ENCODE measurements around the gene PSD2. TPM values are rescaled to one million over a fixed set of nuclear protein-coding genes. Genes with fewer than 3 reads are reported as not detected.

Gene PSD2
- total RNA-seq, 1 donor: 0.10 TPM

DNA sequence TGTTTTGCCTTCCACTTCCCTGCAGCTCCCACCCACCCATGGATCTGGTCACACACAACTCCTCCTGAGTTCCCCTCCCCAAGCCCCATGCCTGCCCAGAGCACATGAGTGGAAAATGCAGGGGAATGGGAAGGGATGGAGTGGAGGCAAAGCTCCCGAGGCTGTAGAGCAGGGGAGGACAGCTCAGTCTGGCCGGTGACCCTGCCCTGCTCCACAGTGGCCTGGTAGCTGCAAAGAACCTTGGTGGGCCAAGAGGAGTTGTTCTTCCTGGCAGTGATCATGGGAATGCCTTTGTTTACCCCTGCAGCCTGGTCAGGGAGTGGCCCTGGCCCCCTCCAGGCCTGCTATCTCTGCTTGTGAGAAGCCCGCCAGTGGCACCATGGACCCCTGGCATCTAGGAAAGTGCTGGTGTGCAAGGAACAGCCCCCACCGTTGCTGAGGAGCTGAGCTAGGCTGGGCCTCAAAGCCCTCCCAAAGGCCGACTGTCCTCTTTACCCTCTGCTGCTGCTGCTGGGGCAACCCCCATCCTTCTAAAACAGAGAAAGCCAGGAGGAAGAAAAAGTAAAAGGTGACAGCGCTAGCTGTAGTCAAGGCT is 60.4 kb downstream of the PSD2 start:
- no peak overlapping the region for H3K4me3 ChIP-seq (ENCODE audit: low read length)
- no peaks in the 10 kb centered on the region for H3K9me3 ChIP-seq (ENCODE audit: low read depth, low read length)
- H3K4me1 ChIP-seq (ENCODE audit: insufficient read depth, low read length): no peaks in the 10 kb centered on the region
- H3K27me3 ChIP-seq (ENCODE audit: insufficient read depth, low read length): no peaks in the 10 kb centered on the region

GRCh38 chr5:139856714-139857113 is 61.1 kb downstream of the PSD2 start:
- Histone ChIP-seq H3K9me3 (ENCODE audit: low read depth, low read length) (no peaks in the 10 kb centered on the region), H3K4me3 (ENCODE audit: low read length) (no peak overlapping the region), H3K27me3 (ENCODE audit: insufficient read depth, low read length) (no peaks in the 10 kb centered on the region)

GRCh38 chr5:139859013-139859412 is 63.4 kb downstream of the PSD2 start:
- H3K27me3 ChIP-seq (ENCODE audit: insufficient read depth, low read length): no peaks in the 10 kb centered on the region
- no peaks in the 10 kb centered on the region for H3K4me1 ChIP-seq (ENCODE audit: insufficient read depth, low read length)
- H3K4me3 ChIP-seq (ENCODE audit: low read length): no peak overlapping the region
- no peaks in the 10 kb centered on the region for H3K9me3 ChIP-seq (ENCODE audit: low read depth, low read length)

More at GRCh38 chr5:139856714-139857113, 61.1 kb downstream of the PSD2 start:
- H3K4me1 ChIP-seq (ENCODE audit: insufficient read depth, low read length): no peaks in the 10 kb centered on the region

- H3K9me3 ChIP-seq (ENCODE audit: low read depth, low read length): no peaks in the 10 kb centered on the region
- no peaks in the 10 kb centered on the region for H3K4me1 ChIP-seq (ENCODE audit: insufficient read depth, low read length)
- H3K4me3 ChIP-seq (ENCODE audit: low read length): no peak overlapping the region
- H3K27me3 ChIP-seq (ENCODE audit: insufficient read depth, low read length): no peaks in the 10 kb centered on the region
Measured at GRCh38 chr5:139861021-139861888, 65.6 kb downstream of the PSD2 start.

- Histone ChIP-seq H3K4me3 (ENCODE audit: low read length) (no peak overlapping the region), H3K27me3 (ENCODE audit: insufficient read depth, low read length) (no peaks in the 10 kb centered on the region), H3K9me3 (ENCODE audit: low read depth, low read length) (no peaks in the 10 kb centered on the region), H3K4me1 (ENCODE audit: insufficient read depth, low read length) (no peaks in the 10 kb centered on the region)
Measured at GRCh38 chr5:139861889-139862207, 66.2 kb downstream of the PSD2 start.

DNA sequence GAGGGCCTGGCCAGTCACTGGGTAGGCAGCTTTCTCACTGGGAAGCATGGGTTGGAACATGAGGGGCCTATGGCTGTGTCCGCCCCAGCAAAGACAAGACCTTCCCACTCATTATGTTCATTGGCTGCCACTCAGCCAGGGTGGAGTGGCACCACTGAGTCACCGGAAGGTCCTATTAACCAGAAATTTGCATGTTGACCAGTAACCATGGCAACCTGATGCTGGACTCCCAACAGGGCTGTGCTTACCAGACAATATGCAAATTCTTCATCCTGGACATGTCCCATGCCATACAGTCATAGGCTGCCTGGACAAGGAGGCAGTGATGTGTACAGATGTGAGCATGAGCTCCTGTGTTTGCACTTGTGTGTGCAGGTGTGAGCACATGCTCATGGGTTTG is 66.7 kb downstream of the PSD2 start:
- H3K9me3 ChIP-seq (ENCODE audit: low read depth, low read length): no peaks in the 10 kb centered on the region
- H3K4me3 ChIP-seq (ENCODE audit: low read length): no peak overlapping the region
- no peaks in the 10 kb centered on the region for H3K27me3 ChIP-seq (ENCODE audit: insufficient read depth, low read length)
- H3K4me1 ChIP-seq (ENCODE audit: insufficient read depth, low read length): no peaks in the 10 kb centered on the region

- H3K27me3 ChIP-seq (ENCODE audit: insufficient read depth, low read length): no peaks in the 10 kb centered on the region
- H3K4me1 ChIP-seq (ENCODE audit: insufficient read depth, low read length): no peaks in the 10 kb centered on the region
- H3K9me3 ChIP-seq (ENCODE audit: low read depth, low read length): no peaks in the 10 kb centered on the region
- no peak overlapping the region for H3K4me3 ChIP-seq (ENCODE audit: low read length)
Measured at GRCh38 chr5:139862803-139863202, 67.2 kb downstream of the PSD2 start.

DNA sequence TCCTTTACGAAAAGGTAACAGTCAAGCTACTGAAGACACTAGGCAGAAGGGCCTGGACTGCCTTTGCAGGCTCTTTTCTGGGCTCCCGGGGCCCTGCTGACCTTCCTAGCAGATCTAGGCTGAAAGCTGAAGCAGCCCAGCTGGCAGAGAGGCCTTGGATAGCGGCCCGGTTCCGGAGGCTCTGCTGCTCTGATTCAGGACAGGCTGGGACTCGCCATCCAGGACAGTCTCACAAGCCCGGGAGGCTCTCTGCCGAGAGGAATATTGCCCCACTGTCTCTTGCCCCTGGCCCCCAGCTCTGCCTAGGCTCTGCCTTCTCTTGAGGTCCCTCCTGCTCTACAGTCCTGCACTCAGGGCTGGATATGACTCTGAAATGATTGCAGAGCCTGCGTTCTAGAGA is 67.8 kb downstream of the PSD2 start:
- Histone ChIP-seq H3K27me3 (ENCODE audit: insufficient read depth, low read length) (no peaks in the 10 kb centered on the region), H3K4me3 (ENCODE audit: low read length) (no peak overlapping the region), H3K9me3 (ENCODE audit: low read depth, low read length) (no peaks in the 10 kb centered on the region), H3K4me1 (ENCODE audit: insufficient read depth, low read length) (no peaks in the 10 kb centered on the region)

DNA sequence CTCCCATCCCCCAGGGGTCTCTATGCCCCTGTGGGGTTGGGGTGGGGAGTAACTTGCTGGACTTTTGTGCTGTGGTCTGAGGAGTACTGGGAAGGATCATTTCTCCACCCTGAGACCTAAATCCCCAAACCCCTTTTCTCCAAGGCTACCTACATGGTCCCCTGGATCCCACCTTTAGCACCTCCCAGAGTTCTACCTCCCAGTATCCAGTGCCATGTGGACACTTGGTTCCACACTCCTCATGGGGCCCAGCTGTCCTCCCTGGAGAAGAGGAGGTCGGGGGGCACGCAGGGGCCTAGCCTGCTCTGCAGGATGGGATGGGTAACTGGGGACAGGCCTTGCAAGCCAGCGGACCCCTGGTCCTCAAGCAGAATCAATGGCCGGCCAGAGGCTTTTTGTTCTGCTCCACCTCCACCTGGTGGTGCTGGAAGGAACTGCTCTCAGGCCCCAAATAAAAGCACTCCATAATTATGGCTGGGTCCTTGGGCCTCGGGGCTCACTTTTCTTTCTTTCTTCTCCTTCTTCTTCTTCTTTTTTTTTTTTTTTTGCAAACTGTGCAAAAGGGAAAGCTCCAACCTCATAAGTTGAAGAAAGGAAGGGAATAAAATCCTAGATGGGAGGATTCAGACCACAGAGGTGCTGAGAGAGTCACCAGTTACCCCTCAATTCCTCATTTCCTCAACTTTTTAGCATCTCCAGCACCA is 68.4 kb downstream of the PSD2 start:
- Histone ChIP-seq H3K4me3 (ENCODE audit: low read length) (no peak overlapping the region), H3K9me3 (ENCODE audit: low read depth, low read length) (no peaks in the 10 kb centered on the region), H3K4me1 (ENCODE audit: insufficient read depth, low read length) (no peaks in the 10 kb centered on the region), H3K27me3 (ENCODE audit: insufficient read depth, low read length) (no peaks in the 10 kb centered on the region)

- no peaks in the 10 kb centered on the region for H3K9me3 ChIP-seq (ENCODE audit: low read depth, low read length)
- no peaks in the 10 kb centered on the region for H3K4me1 ChIP-seq (ENCODE audit: insufficient read depth, low read length)
- H3K27me3 ChIP-seq (ENCODE audit: insufficient read depth, low read length): no peaks in the 10 kb centered on the region
- H3K4me3 ChIP-seq (ENCODE audit: low read length): no peak overlapping the region
Measured at GRCh38 chr5:139864716-139865483, 69.3 kb downstream of the PSD2 start.

- H3K4me1 ChIP-seq (ENCODE audit: insufficient read depth, low read length): no peaks in the 10 kb centered on the region
- H3K9me3 ChIP-seq (ENCODE audit: low read depth, low read length): no peaks in the 10 kb centered on the region
- no peaks in the 10 kb centered on the region for H3K27me3 ChIP-seq (ENCODE audit: insufficient read depth, low read length)
- H3K4me3 ChIP-seq (ENCODE audit: low read length): no peak overlapping the region
Measured at GRCh38 chr5:139867109-139867508, 71.5 kb downstream of the PSD2 start.

DNA sequence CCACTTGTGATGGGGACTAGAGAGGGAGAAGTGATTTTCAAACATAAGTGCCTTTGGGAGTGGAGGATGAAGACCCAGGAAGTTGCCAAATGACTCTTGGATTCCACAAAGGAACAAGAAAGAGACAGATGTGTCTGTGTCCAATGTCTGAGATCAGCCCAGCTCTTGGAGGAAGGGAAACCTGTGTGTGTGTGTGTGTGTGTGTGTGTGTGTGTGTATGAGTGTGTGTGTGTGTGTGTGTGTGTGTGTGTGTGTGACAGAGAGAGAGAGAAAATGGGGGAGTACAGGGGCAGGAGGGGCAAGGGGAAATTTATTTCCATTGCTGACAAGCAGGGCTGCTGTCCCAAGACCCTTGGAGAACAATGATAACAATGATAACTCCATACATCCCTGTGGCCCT is 72.0 kb downstream of the PSD2 start:
- Histone ChIP-seq H3K27me3 (ENCODE audit: insufficient read depth, low read length) (no peaks in the 10 kb centered on the region), H3K4me3 (ENCODE audit: low read length) (no peak overlapping the region), H3K9me3 (ENCODE audit: low read depth, low read length) (no peaks in the 10 kb centered on the region), H3K4me1 (ENCODE audit: insufficient read depth, low read length) (no peaks in the 10 kb centered on the region)

- no peaks in the 10 kb centered on the region for H3K9me3 ChIP-seq (ENCODE audit: low read depth, low read length)
- H3K4me3 ChIP-seq (ENCODE audit: low read length): no peak overlapping the region
- H3K27me3 ChIP-seq (ENCODE audit: insufficient read depth, low read length): no peaks in the 10 kb centered on the region
- H3K4me1 ChIP-seq (ENCODE audit: insufficient read depth, low read length): no peaks in the 10 kb centered on the region
Measured at GRCh38 chr5:139869042-139869790, 73.6 kb downstream of the PSD2 start.

- no peaks in the 10 kb centered on the region for H3K27me3 ChIP-seq (ENCODE audit: insufficient read depth, low read length)
Measured at GRCh38 chr5:139870677-139871076, 75.1 kb downstream of the PSD2 start.

More at GRCh38 chr5:139870677-139871076, 75.1 kb downstream of the PSD2 start:
- Histone ChIP-seq H3K4me1 (ENCODE audit: insufficient read depth, low read length) (no peaks in the 10 kb centered on the region), H3K9me3 (ENCODE audit: low read depth, low read length) (no peaks in the 10 kb centered on the region), H3K4me3 (ENCODE audit: low read length) (no peak overlapping the region)

All from mononuclear cell (primary cell).